ENCODE data around the gene IGFL2.

IGFL2 gene

DNA sequence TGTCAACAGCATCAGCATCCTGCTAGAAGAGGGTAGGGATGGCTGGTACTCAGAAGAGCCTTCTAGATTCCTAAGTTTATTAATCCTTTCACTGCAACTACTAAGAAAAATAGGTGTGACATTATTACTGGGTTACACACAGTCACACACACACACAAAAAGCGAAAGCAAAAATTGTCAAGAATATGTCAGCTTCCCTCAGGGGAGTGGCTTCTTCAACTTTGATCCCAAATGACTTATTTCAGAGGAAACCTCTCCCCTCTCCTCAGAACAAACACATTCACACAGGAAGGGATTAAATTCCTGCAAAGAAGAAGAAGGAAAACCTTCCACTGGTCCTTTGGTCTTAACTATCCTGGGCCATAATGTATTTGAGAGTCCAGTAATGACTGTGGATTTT lies 61.4 kb downstream of the IGFL2 start:
- Histone ChIP-seq H3K4me2 (ENCODE audit: low read length) (no peak overlapping the region), H3K14ac (ENCODE audit: low read length) (peak overlapping the region; percentile 47), H4K8ac (ENCODE audit: low read depth, low read length) (peak overlapping the region; percentile 8), H3K27ac (ENCODE audit: low read depth, low read length) (peak overlapping the region; percentile 15), H2BK12ac (ENCODE audit: low read length) (peak overlapping the region; percentile 50), H3K36me3 (ENCODE audit: control insufficient read depth in 1 of 2, insufficient read depth in 2 of 2, low read length in 2 of 2) (no peaks in the 10 kb centered on the region), H2AFZ (ENCODE audit: insufficient read depth, low read length, poor library complexity) (no peak overlapping the region), H3K23ac (ENCODE audit: low read length) (no peak overlapping the region), H2BK5ac (ENCODE audit: low read depth, low read length, poor library complexity) (peak overlapping the region; percentile 60), H3K79me1 (ENCODE audit: low read length) (peaks cover 34% of the 10 kb centered on the region), H3K9ac (ENCODE audit: low read length) (no peak overlapping the region), H3K4me3 (ENCODE audit: low read depth, low read length) (no peak overlapping the region), H4K91ac (ENCODE audit: low read depth, low read length) (peak overlapping the region; percentile 92), H3K4ac (ENCODE audit: low read depth, low read length) (no peak overlapping the region), H3K27me3 (ENCODE audit: insufficient read depth, low read length) (no peaks in the 10 kb centered on the region), H3K4me1 (ENCODE audit: control insufficient read depth in 1 of 2, insufficient read depth in 2 of 2, low read length in 2 of 2) (peaks cover 29 to 48% of the 10 kb centered on the region in 2 experiments), H4K12ac (ENCODE audit: low read depth, low read length) (no peak overlapping the region), H2AK5ac (ENCODE audit: low read length) (peak overlapping the region; percentile 33), H3K79me2 (ENCODE audit: control insufficient read depth, insufficient read depth, low read length, poor library complexity) (peaks cover 3% of the 10 kb centered on the region), H3K9me3 (ENCODE audit: insufficient read depth, low read depth, low read length) (peaks cover 5% of the 10 kb centered on the region), H2BK120ac (ENCODE audit: insufficient read depth, low read length, poor library complexity) (peak overlapping the region; percentile 29), H3K18ac (ENCODE audit: low read length) (no peak overlapping the region)
- no peak for DNase-seq
- no CpG with 5 or more reads among the region's 1 CpG for WGBS (ENCODE audit: extremely low coverage, insufficient coverage, insufficient read length)

DNA sequence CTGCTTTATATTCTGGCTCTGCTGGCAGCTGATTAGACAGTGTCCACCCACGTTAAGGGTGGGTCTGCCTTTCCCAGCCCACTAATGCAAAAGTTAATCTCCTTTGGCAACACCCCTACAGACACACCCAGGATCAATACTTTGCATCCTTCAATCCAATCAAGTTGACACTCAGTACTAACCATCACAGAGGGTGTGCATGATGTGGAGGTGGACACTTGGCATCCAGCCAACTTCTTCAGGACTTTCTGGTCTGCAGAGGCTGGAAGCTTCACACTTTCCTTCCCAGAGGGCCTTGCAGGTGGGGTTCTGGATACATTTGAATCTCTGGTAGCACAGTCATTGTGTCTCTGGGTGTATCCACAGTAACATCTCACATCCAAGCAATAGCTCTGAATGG lies 62.6 kb downstream of the IGFL2 start:
- Histone ChIP-seq H2BK5ac (ENCODE audit: low read depth, low read length, poor library complexity) (peak overlapping the region; percentile 92), H3K4me1 (ENCODE audit: control insufficient read depth in 1 of 2, insufficient read depth in 2 of 2, low read length in 2 of 2) (peaks cover 29 to 48% of the 10 kb centered on the region in 2 experiments), H3K4ac (ENCODE audit: low read depth, low read length) (peak overlapping the region; percentile 44), H3K18ac (ENCODE audit: low read length) (peak overlapping the region; percentile 48), H3K9me3 (ENCODE audit: insufficient read depth, low read depth, low read length) (peaks cover 4% of the 10 kb centered on the region), H3K36me3 (ENCODE audit: control insufficient read depth in 1 of 2, insufficient read depth in 2 of 2, low read length in 2 of 2) (no peaks in the 10 kb centered on the region), H3K14ac (ENCODE audit: low read length) (peak overlapping the region; percentile 47), H3K4me3 (ENCODE audit: low read depth, low read length) (no peak overlapping the region), H3K9ac (ENCODE audit: low read length) (no peak overlapping the region), H4K12ac (ENCODE audit: low read depth, low read length) (no peak overlapping the region), H3K27me3 (ENCODE audit: insufficient read depth, low read length) (no peaks in the 10 kb centered on the region), H3K79me1 (ENCODE audit: low read length) (peaks cover 34% of the 10 kb centered on the region), H3K27ac (ENCODE audit: low read depth, low read length) (peak overlapping the region; percentile 93), H4K91ac (ENCODE audit: low read depth, low read length) (peak overlapping the region; percentile 92), H4K8ac (ENCODE audit: low read depth, low read length) (peak overlapping the region; percentile 30), H2AK5ac (ENCODE audit: low read length) (peak overlapping the region; percentile 90), H3K23ac (ENCODE audit: low read length) (no peak overlapping the region), H3K79me2 (ENCODE audit: control insufficient read depth, insufficient read depth, low read length, poor library complexity) (peaks cover 3% of the 10 kb centered on the region), H2AFZ (ENCODE audit: insufficient read depth, low read length, poor library complexity) (no peak overlapping the region), H2BK120ac (ENCODE audit: insufficient read depth, low read length, poor library complexity) (peak overlapping the region; percentile 65), H2BK12ac (ENCODE audit: low read length) (peak overlapping the region; percentile 24), H3K4me2 (ENCODE audit: low read length) (peak overlapping the region; percentile 33)
- no peak for DNase-seq
- WGBS (ENCODE audit: extremely low coverage, insufficient coverage, insufficient read length): no CpG with 5 or more reads among the region's 1 CpG
